Stimulated activated CD8-positive, alpha-beta memory T cell treated with anti-CD3 and anti-CD28 coated beads, Interleukin-7, amount 100 ng/mL, for 48 hours (primary cell): Measurements from ENCODE around the gene LIPA.
"Not testable (repeated sequence)": the region's sequence is repeated elsewhere in the genome, so short reads cannot be mapped to it uniquely, and the experiment has no call there.

Source experiments
- DNase-seq, 2 donors: peaks; one replicate each; pipeline ENCODE4 v3.0.0-alpha.2; 2020; ENCODE audit warnings: low read depth in 1 of 2; ENCODE audit errors: extremely low read depth in 1 of 2

The LIPA gene

GRCh38 chr10:89251409-89252224 is at the start of gene LIPA:
Gene LIPA (minus strand): TSS chr10:89251775. CDS start chr10:89247648, 4,127 bp downstream.
- peak; percentile 91 to 96 for DNase-seq

DNA sequence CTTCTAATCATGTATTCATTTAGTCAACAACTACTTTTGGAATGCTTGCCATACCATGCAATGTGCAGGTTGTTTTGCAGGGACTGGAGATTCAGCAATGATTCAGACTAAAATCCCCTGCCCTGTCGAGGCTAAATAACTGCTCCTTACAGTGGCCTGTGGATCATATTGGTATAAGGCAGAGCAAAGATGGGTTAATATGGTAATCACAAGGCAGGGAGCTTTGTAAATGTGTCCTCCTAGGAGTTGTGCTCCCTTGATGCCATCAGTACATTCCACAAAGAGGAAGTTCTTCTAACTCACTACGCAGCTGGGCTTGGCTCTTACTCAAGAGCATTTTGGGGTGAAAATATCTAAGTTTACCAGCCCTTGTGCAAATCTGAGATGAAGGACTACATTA is 49.7 kb upstream of the LIPA start:
- DNase-seq, result no peak

- no peak for DNase-seq
Observed at GRCh38 chr10:89299031-89299430, 47.5 kb upstream of the LIPA start.

DNA sequence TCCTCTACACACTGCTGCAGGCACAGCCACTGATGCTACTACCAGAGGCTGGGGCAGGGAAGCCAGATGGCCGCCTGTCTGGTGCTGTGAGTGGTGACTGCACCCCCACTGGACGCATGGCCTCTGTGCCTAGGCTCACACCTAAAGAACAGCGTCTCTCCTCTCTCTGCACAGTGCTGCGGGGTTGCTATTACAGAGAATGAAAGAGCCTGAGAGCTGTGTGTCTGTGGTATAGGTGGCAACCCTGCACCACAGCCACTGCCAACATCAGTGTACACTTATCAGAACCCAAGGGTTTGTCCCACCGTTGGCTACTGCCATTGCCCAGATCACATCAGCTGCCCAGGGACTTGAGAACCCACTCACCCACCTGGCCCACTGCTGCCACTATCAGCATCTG is 46.2 kb upstream of the LIPA start:
- DNase-seq, result no peak

GRCh38 chr10:89297356-89297755 is 45.8 kb upstream of the LIPA start:
- no peak for DNase-seq

- DNase-seq, result no peak
Observed at GRCh38 chr10:89296220-89296648, 44.7 kb upstream of the LIPA start.

- DNase-seq, result no peak
Observed at GRCh38 chr10:89295597-89295996, 44.0 kb upstream of the LIPA start.

- DNase-seq, result no peak
Observed at GRCh38 chr10:89294721-89295239, 43.2 kb upstream of the LIPA start.

- not testable (repeated sequence) for DNase-seq
Observed at GRCh38 chr10:89285303-89285702, 33.7 kb upstream of the LIPA start.

DNA sequence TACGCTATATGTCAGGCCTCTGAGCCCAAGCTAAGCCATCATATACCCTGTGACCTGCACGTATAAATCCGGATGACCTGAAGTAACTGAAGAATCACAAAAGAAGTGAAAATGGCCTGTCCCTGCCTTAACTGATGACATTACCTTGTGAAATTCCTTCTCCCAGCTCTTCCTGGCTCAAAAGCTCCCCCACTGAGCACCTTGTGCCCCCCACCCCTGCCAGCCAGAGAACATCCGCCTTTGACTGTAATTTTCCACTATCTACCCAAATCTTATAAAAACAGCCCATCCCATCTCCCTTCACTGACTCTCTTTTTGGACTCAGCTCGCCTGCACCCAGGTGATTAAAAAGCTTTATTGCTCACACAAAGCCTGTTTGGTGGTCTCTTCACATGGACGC is 33.1 kb upstream of the LIPA start:
- not testable (repeated sequence) for DNase-seq

DNA sequence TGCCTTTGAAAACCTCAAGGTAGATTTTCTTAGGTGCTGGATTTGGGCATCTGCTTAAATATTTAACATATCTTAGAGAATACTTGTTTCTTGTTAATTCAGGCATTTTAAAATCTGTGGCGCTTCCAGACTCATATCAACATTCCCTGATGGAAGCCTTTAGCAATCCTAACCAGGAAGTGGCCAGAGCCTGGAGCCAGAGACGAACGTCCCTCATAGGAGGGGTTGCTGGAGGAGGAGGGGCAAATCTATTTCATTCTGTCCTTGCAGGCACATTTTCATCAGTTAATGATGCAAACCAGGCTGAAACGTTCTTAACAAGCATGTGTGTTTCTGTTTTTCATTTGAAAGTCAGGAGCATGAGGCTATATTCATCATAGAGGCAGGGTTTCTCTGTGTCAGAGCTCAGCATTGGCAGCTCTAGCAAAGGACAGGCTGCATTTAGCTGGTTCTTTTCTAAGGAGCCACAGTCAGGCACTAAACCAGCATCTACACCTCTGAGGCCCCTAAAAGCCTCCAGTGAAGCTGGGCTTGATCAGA is 32.4 kb upstream of the LIPA start:
- DNase-seq, result no peak

DNA sequence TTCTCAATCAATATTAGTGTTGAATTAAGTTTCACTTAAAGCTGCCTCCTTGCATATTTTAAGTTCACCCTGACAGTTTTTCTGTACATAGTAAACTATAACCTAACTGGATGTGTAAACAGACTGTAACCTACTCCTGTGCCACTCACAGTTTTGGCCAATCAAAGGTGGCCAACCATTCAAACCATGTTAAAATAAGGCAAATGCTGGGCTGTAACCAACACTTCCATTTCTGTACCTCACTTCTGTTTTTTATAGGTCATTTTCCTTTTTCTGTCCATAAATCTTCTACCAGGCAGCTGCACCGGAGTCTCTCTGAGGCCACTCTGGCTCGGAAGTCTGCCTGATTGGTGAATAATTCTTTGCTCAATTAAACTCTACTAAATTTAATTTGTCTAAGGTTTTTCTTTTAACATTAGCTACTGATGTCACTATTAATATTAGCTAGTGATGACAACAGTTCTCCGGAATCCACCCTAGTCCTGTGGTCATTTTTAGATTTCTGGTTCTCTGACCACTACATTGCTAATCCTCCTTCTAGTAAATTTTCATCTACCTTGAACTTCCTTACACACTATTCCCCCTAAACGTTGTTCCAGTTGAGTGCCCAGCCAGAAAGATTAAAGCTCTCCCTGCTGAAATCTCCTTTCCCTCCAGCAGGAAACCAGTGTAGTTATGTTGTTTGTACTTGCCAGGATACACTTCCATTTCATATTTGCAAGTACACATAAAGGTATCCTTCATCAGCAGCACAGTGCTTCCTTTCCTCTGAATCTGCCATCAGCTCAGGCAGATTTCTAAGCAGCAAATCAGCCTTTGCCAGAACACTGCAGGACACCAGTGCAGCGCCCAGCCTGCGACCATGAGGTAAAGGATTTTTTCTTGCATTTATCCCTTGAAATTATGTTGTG is 31.7 kb upstream of the LIPA start:
- no peak for DNase-seq

DNA sequence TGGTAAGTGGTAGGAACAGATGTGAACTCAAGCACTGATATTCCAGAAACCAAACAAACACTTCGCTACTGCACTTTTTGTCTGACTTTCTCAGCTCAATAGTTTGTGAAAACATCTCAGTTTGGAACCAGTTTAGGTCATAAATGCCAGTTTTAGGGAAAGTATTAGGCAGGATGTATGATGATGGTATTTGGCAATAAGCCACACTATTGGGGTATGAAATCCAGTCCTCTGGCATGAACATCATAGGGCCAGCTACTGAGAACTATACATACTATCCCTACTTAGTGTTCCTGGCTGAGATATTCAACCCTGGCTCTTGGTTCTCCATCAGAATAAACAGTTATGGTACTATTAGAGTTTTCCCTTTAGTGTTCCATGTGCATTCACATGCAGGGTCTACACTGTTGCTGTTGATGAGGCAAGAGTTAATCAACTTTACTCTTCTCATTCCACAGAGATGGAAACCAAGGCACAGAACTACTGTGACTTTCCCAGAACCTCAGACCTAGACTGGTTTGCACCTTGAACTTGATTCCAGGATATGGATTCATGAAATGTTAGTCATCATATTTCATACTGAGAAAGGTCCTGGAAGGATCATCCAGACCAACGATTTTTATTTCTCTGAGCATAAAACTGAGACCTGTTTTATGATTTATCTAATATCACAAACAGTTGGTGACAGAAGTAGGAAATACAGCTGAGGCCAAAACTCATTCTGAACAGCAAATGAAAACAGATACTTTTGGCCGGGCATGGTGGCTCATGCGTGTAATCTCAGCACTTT is 30.2 kb upstream of the LIPA start:
- DNase-seq, result no peak

GRCh38 chr10:89280508-89280907 is 28.9 kb upstream of the LIPA start:
- no peak for DNase-seq

DNA sequence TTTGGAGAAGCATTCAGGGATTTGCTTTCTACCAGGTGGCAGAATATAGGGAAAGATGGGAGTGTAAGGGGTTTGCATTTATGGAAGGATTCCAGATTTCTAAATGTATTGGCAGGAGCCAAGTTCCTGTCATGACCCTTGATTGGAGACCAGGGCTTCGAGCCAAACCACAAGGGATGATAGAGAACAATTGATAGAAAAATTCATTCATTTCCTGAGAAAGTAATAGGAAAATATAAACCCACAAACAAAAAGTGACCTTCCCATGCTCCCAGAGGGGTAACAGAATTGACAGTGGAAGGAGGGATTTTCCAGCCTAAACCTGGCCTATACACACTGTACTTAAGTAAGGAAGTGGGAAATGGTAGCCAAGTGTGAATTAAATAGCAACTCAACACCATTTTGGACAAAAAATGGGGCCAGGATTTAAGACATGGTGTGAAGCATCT is 27.9 kb upstream of the LIPA start:
- DNase-seq, result no peak

GRCh38 chr10:89278900-89279392 is 27.4 kb upstream of the LIPA start:
- no peak for DNase-seq

GRCh38 chr10:89278034-89278535 is 26.5 kb upstream of the LIPA start:
- DNase-seq, result no peak

GRCh38 chr10:89275383-89275782 is 23.8 kb upstream of the LIPA start:
- no peak for DNase-seq

DNA sequence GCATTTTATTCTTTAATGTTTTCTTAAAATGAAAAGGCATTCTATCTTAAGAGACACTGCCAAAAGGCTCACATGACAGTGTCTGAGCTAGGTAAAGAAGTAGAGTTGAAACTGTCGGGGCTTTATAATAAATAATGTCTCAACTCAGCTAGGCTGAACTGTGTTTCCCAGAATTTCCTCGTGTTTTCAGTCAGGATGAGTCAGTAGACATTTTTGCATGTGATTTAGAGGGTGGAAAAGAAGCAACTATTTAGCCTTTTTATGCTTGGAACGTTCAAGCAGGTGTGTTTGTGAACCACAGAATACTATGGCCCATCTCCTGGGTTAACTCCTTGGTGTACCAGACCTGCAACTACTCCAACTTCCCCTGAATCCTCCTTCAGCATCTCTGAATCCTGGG is 23.4 kb upstream of the LIPA start:
- DNase-seq, result no peak

- no peak for DNase-seq
Observed at GRCh38 chr10:89273680-89274079, 22.1 kb upstream of the LIPA start.
